Measurements from ENCODE around the gene AMT. TPM values are rescaled to one million over a fixed set of nuclear protein-coding genes. Genes with fewer than 3 reads are reported as not detected.

The AMT gene
- total RNA-seq, 1 experiment from 2014 or later = 1.6 TPM

DNA sequence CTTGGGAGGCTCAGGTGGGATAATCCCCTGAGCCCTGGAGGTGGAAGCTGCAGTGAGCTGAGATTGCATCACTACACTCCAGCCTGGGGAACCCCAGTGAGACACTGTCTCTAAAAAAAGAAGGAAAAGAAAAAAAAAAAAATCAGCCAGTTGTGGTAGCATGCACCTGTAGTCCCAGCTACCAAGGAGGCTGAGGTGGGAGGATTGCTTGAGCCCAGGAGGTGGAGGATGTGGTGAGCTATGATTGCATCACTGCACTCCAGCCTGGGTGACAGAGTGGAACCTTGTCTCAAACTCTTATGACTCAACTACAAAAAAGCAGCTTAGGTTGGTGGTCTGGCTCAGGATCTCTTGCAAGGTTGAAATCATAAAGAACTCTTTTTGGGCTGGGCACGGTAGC is 44.8 kb downstream of the AMT start:
- ChIA-PET POLR2A (no interaction called here), CTCF (no interaction called here)
- H3K27me3 Mint-ChIP-seq (ENCODE audit: insufficient read depth, unreplicated experiment) = no peaks in the 10 kb centered on the region
- TF ChIP-seq, protein P1, sequence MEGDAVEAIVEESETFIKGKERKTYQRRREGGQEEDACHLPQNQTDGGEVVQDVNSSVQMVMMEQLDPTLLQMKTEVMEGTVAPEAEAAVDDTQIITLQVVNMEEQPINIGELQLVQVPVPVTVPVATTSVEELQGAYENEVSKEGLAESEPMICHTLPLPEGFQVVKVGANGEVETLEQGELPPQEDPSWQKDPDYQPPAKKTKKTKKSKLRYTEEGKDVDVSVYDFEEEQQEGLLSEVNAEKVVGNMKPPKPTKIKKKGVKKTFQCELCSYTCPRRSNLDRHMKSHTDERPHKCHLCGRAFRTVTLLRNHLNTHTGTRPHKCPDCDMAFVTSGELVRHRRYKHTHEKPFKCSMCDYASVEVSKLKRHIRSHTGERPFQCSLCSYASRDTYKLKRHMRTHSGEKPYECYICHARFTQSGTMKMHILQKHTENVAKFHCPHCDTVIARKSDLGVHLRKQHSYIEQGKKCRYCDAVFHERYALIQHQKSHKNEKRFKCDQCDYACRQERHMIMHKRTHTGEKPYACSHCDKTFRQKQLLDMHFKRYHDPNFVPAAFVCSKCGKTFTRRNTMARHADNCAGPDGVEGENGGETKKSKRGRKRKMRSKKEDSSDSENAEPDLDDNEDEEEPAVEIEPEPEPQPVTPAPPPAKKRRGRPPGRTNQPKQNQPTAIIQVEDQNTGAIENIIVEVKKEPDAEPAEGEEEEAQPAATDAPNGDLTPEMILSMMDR (IDR thresholded peaks at IDR 0.05; ENCODE audit: insufficient read depth in 1 of 2, low read depth in 1 of 2, low read length in 1 of 2, severe bottlenecking in 1 of 2, unreplicated experiment in 1 of 2) = no peak
- no peaks in the 10 kb centered on the region for H3K27me3 ChIP-seq (replicated peaks; ENCODE audit: control insufficient read depth, insufficient read depth, low read length)
- peaks cover 7% of the 10 kb centered on the region for H3K4me1 Mint-ChIP-seq (ENCODE audit: low read depth, unreplicated experiment)
- DNase-seq = no peak
- no peaks in the 10 kb centered on the region for H3K9me3 ChIP-seq
- H3K27ac Mint-ChIP-seq (ENCODE audit: unreplicated experiment) = peak overlapping the region; percentile 78
- no TSS peak for BruUV-seq (replicated peaks)
- no peaks in the 10 kb centered on the region for H3K9me3 Mint-ChIP-seq (ENCODE audit: unreplicated experiment)
- H3K36me3 Mint-ChIP-seq (ENCODE audit: insufficient read depth, unreplicated experiment) = peaks cover 56% of the 10 kb centered on the region
- H3K36me3 ChIP-seq (ENCODE audit: control insufficient read depth, insufficient read depth, low read length) = 0 out of 2 replicates have a peak, but pooled peaks cover 1% of the 10 kb centered on the region
- H3K4me3 Mint-ChIP-seq (ENCODE audit: unreplicated experiment) = no peak overlapping the region
- intact Hi-C loops (cut with micrococcal nuclease; ENCODE audit: unreplicated experiment) = no loop called here
- no peak overlapping the region for H3K4me3 ChIP-seq (ENCODE audit: low read depth, low read length)
- H3K4me1 ChIP-seq = no peaks in the 10 kb centered on the region

DNA sequence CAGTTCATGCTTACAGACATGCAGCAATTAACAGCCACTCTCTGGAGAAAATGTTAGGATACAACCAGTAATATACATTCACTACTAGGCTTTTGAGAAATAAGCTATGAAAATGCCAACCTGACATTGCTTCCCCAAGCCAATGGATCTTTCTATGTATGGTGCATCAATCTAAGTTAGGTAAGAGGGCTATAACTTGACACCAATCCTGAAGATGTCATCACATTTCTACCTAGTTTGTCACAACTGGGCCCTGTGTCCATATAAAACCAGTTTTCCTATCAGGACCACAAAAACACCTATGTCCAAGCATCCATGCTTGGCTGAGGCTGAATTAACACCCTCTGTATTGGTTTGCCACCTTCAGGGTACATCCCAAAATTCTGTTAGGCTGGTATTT is 50.3 kb downstream of the AMT start:
- TF ChIP-seq, protein P1 (IDR thresholded peaks at IDR 0.05; ENCODE audit: insufficient read depth in 1 of 2, low read depth in 1 of 2, low read length in 1 of 2, severe bottlenecking in 1 of 2, unreplicated experiment in 1 of 2) = no peak
- POLR2A ChIA-PET = no interaction called here
- BruUV-seq (replicated peaks) = no TSS peak

DNA sequence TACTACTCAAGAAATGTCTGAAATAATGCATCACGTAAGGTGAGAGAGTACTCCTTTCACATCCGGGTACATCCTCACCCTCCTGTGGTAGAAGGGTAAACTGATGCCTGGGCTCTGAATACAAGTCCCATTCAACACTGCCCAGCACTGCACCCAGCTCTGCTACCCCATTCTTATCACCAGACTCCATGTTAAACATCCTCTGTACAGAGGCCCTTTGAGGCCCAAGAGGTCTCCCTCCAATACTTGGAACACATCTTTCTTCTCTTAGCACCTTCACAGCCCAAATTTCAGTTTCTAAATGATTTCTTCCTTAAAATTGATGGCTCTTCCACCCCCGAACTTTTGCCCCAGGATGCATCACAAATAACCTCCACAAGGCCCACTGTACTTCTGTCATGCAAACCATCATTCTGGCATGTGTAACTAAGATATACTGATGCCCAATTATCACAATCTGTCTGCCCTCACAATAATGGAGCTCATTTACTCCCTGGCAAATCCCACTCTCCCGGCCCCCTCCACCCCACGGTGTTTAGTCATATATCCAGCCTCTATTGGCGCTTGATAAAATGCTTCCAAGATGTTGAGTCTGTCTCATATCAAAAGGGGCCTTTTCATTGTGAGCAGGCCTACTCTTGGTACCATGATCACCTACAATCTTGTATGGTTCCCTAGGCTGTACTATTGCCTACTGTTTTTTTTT is 51.5 kb downstream of the AMT start:
- no peaks in the 10 kb centered on the region for H3K9me3 Mint-ChIP-seq (ENCODE audit: unreplicated experiment)
- Histone ChIP-seq H3K36me3 (ENCODE audit: control insufficient read depth, insufficient read depth, low read length) (peaks cover 2% of the 10 kb centered on the region; the same call in 1 of the 2 replicates), H3K4me3 (ENCODE audit: low read depth, low read length) (no peak overlapping the region), H3K27me3 (replicated peaks; ENCODE audit: control insufficient read depth, insufficient read depth, low read length) (no peaks in the 10 kb centered on the region), H3K4me1 (no peaks in the 10 kb centered on the region), H3K9me3 (no peaks in the 10 kb centered on the region)
- H3K4me1 Mint-ChIP-seq (ENCODE audit: low read depth, unreplicated experiment) = no peaks in the 10 kb centered on the region
- H3K27ac Mint-ChIP-seq (ENCODE audit: unreplicated experiment) = no peak overlapping the region
- TF ChIP-seq, protein P1 (IDR thresholded peaks at IDR 0.05; ENCODE audit: insufficient read depth in 1 of 2, low read depth in 1 of 2, low read length in 1 of 2, severe bottlenecking in 1 of 2, unreplicated experiment in 1 of 2) = no peak
- ChIA-PET POLR2A (interaction anchor here (0.5 kb wide), 1 partner anchor 108 kb away, joined by 8 read pairs; no protein-coding TSS in a partner anchor), CTCF (no interaction called here)
- H3K36me3 Mint-ChIP-seq (ENCODE audit: insufficient read depth, unreplicated experiment) = peaks cover 97% of the 10 kb centered on the region
- intact Hi-C loops (cut with micrococcal nuclease; ENCODE audit: unreplicated experiment) = no loop called here
- no peak overlapping the region for H3K4me3 Mint-ChIP-seq (ENCODE audit: unreplicated experiment)
- DNase-seq = no peak
- no TSS peak for BruUV-seq (replicated peaks)
- H3K27me3 Mint-ChIP-seq (ENCODE audit: insufficient read depth, unreplicated experiment) = no peaks in the 10 kb centered on the region

More for the DNA sequence above, 50.3 kb downstream of the AMT start:
- Histone ChIP-seq H3K27me3 (replicated peaks; ENCODE audit: control insufficient read depth, insufficient read depth, low read length) (no peaks in the 10 kb centered on the region), H3K9me3 (no peaks in the 10 kb centered on the region), H3K4me3 (ENCODE audit: low read depth, low read length) (no peak overlapping the region), H3K36me3 (ENCODE audit: control insufficient read depth, insufficient read depth, low read length) (peaks cover 2% of the 10 kb centered on the region; the same call in 1 of the 2 replicates), H3K4me1 (no peaks in the 10 kb centered on the region)
- DNase-seq = no peak
- Mint-ChIP-seq H3K36me3 (ENCODE audit: insufficient read depth, unreplicated experiment) (peaks cover 88% of the 10 kb centered on the region), H3K4me1 (ENCODE audit: low read depth, unreplicated experiment) (peaks cover 2% of the 10 kb centered on the region), H3K27me3 (ENCODE audit: insufficient read depth, unreplicated experiment) (no peaks in the 10 kb centered on the region), H3K9me3 (ENCODE audit: unreplicated experiment) (no peaks in the 10 kb centered on the region), H3K4me3 (ENCODE audit: unreplicated experiment) (no peak overlapping the region), H3K27ac (ENCODE audit: unreplicated experiment) (no peak overlapping the region)
- intact Hi-C loops (cut with micrococcal nuclease; ENCODE audit: unreplicated experiment) = no loop called here
- CTCF ChIA-PET = no interaction called here

Other genes with a start within 250 kb of the AMT start
- gene C3orf62, start 145.2 kb downstream of the AMT start, total RNA-seq (2022) = 5.5 and 6.5 TPM in 2 replicates
- 36.4 and 37.8 TPM in 2 replicates for gene USP4, start 82.4 kb downstream of the AMT start, total RNA-seq (2022)
- 197 and 201 TPM in 2 replicates for gene GPX1, start 64.1 kb downstream of the AMT start, total RNA-seq (2022)
- gene RHOA, start 10.5 kb downstream of the AMT start, total RNA-seq (2022) = 338 and 348 TPM in 2 replicates
- gene TCTA, start 10.1 kb downstream of the AMT start, total RNA-seq (2022) = 14.2 and 15.5 TPM in 2 replicates
- gene NICN1, start 6.9 kb upstream of the AMT start, total RNA-seq (2022) = 6.1 and 7.8 TPM in 2 replicates
- 154 and 177 TPM in 2 replicates for gene DAG1, start 47.8 kb upstream of the AMT start, total RNA-seq (2022)
- 0.77 and 0.93 TPM in 2 replicates for gene BSN, start 132.0 kb upstream of the AMT start, total RNA-seq (2022)